Measurements from ENCODE around the gene CLIP1.

GRCh38 chr12:122454250-122454721, 31.8 kb upstream of the CLIP1 start:
- TF ChIP-seq CTCF (IDR thresholded peaks at IDR 0.05) = no peak
- no peak for TF ChIP-seq POLR2A (IDR thresholded peaks at IDR 0.05)
